ENCODE data around the gene ABHD8.
A peak's percentile ranks its signal among the peaks of the same experiment; 100 is the strongest.

ABHD8 gene

GRCh38 chr19:17266589-17266974 is 36.6 kb downstream of the ABHD8 start:
- no peak for DNase-seq (ENCODE audit: low spot score)
- in situ Hi-C loops (cut with MboI; ENCODE audit: low sequenced_read_pairs, unreplicated experiment), result no loop called here
- no peak for TF ChIP-seq CTCF (IDR thresholded peaks at IDR 0.05; ENCODE audit: borderline replicate concordance, control extremely low read depth, extremely low read depth, insufficient read depth, missing control alignments)

- no peak for DNase-seq (ENCODE audit: low spot score)
- TF ChIP-seq CTCF (IDR thresholded peaks at IDR 0.05; ENCODE audit: borderline replicate concordance, control extremely low read depth, extremely low read depth, insufficient read depth, missing control alignments), result no peak
- in situ Hi-C loops (cut with MboI; ENCODE audit: low sequenced_read_pairs, unreplicated experiment), result no loop called here
These were observed 37.2 kb downstream of the ABHD8 start for GRCh38 chr19:17266026-17266425.

- no peak for TF ChIP-seq CTCF (IDR thresholded peaks at IDR 0.05; ENCODE audit: borderline replicate concordance, control extremely low read depth, extremely low read depth, insufficient read depth, missing control alignments)
- in situ Hi-C loops (cut with MboI; ENCODE audit: low sequenced_read_pairs, unreplicated experiment), result no loop called here
- no peak for DNase-seq (ENCODE audit: low spot score)
These were observed 38.6 kb downstream of the ABHD8 start, which contains the start of gene USHBP1 for GRCh38 chr19:17264641-17264979. Gene USHBP1 (minus strand): TSS chr19:17264745. CDS start chr19:17264299, 446 bp downstream.

GRCh38 chr19:17263712-17264640 is 39.2 kb downstream of the ABHD8 start:
- no peak for TF ChIP-seq CTCF (IDR thresholded peaks at IDR 0.05; ENCODE audit: borderline replicate concordance, control extremely low read depth, extremely low read depth, insufficient read depth, missing control alignments)
- in situ Hi-C loops (cut with MboI; ENCODE audit: low sequenced_read_pairs, unreplicated experiment), result no loop called here
- DNase-seq (ENCODE audit: low spot score), result no peak

- in situ Hi-C loops (cut with MboI; ENCODE audit: low sequenced_read_pairs, unreplicated experiment), result no loop called here
- DNase-seq (ENCODE audit: low spot score), result no peak
- no peak for TF ChIP-seq CTCF (IDR thresholded peaks at IDR 0.05; ENCODE audit: borderline replicate concordance, control extremely low read depth, extremely low read depth, insufficient read depth, missing control alignments)
These were observed 40.7 kb downstream of the ABHD8 start for GRCh38 chr19:17262557-17262956.

GRCh38 chr19:17260842-17261325 is 42.3 kb downstream of the ABHD8 start:
- in situ Hi-C loops (cut with MboI; ENCODE audit: low sequenced_read_pairs, unreplicated experiment), result no loop called here
- peak; percentile 91 for TF ChIP-seq CTCF (IDR thresholded peaks at IDR 0.05; ENCODE audit: borderline replicate concordance, control extremely low read depth, extremely low read depth, insufficient read depth, missing control alignments)
- peak; percentile 95 for DNase-seq (ENCODE audit: low spot score)
